ENCODE measurements around the gene HIBADH. TPM values are rescaled to one million over a fixed set of nuclear protein-coding genes. Genes with fewer than 3 reads are reported as not detected.
"Not testable (repeated sequence)": the region's sequence is repeated elsewhere in the genome, so short reads cannot be mapped to it uniquely, and the experiment has no call there.

Gene HIBADH
- total RNA-seq, 2 experiments from 2014 or later: 21.9 to 22.6 TPM

DNA sequence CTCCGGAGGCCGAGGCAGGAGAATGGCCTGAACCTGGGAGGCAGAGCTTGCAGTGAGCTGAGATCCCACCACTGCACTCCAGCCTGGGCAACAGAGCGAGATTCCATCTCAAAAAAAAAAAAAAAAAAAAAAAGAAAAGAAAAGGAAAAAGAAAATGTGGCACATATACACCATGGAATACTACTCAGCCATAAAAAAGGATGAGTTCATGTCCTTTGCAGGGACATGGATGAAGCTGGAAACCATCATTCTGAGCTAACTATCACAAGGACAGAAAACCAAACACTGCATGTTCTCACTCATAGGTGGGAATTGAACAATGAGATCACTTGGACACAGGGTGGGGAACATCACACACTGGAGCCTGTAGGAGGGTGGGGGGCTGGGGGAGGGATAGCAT, 11.4 kb upstream of the HIBADH start:
- H3K27me3 Mint-ChIP-seq, CTCF ChIA-PET, H3K9me3 Mint-ChIP-seq: not testable (repeated sequence)

DNA sequence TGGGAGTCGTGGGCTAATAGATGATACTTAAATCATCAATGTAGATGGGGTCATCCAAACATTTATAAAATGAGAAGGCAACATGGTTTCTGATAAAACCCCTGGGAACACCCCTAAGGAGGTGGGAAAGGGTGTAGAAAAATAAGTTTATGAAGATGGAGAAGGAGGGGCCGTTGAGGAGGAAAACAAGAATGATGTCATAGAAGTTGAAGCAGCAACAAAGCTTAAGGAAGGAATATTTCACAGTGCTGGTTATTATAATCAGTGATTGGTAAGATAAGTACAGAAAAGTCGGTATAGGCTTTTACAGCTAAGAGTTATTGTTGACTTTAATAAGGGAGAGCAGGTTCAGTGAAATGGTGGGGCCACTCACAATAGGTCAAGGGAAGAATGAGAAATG, 9.0 kb upstream of the HIBADH start:
- Mint-ChIP-seq H3K27me3 (no peaks in the 10 kb centered on the region), H3K27ac (no peak overlapping the region), H3K36me3 (no peaks in the 10 kb centered on the region), H3K4me1 (ENCODE audit: low read depth) (no peaks in the 10 kb centered on the region), H3K9me3 (no peaks in the 10 kb centered on the region), H3K4me3 (no peak overlapping the region)
- intact Hi-C loops (cut with micrococcal nuclease): no loop called here
- ChIA-PET CTCF (no interaction called here), POLR2A (no interaction called here)
- DNase-seq: no peak

More for the DNA sequence above, 11.4 kb upstream of the HIBADH start:
- intact Hi-C loops (cut with micrococcal nuclease); H3K27ac Mint-ChIP-seq; H3K4me1 Mint-ChIP-seq (ENCODE audit: low read depth); DNase-seq; H3K36me3 Mint-ChIP-seq; H3K4me3 Mint-ChIP-seq; POLR2A ChIA-PET: not testable (repeated sequence)

DNA sequence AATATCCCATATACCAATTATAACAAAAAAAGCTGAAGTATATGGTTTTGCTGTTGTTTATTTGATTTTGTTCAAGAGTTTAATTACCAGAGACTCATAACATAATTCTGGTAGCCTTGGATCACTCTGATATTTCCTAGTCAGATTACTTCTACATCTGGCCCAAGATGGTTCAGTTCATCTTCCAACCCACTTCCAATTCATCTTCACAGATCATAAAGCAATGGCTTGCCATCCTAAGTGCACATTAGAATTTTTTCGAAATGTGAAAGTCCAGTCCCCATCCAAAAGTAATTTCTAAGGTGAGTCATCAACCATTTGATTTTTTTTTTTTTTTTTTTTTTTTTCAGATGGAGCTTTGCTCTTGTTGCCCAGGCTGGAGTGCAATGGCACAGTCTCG, 8.0 kb upstream of the HIBADH start:
- CTCF ChIA-PET: no interaction called here
- H3K36me3 Mint-ChIP-seq: no peaks in the 10 kb centered on the region

DNA sequence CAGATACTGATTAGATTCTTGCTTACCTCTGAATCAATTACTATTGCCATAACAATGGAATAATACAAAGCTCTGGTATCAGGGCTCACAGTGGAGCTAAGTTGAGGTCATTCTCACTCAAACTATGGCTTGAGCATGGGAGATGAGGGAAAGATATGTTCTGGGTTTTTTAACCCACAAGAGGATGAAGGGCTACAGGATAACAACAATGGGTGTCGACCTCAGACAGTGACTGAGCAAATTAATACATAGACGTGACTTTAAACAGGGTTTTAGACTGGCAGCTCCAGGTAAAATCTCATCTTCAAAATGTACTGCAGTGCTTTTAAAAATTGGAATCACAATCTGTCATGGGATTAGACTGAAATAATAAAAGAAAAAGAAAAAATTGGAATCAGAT, 7.5 kb upstream of the HIBADH start:
- no peaks in the 10 kb centered on the region for H3K27me3 Mint-ChIP-seq
- H3K27ac Mint-ChIP-seq: no peak overlapping the region
- ChIA-PET CTCF (no interaction called here), POLR2A (no interaction called here)
- DNase-seq: no peak
- H3K9me3 Mint-ChIP-seq: no peaks in the 10 kb centered on the region
- intact Hi-C loops (cut with micrococcal nuclease): no loop called here
- H3K4me3 Mint-ChIP-seq: no peak overlapping the region
- H3K4me1 Mint-ChIP-seq (ENCODE audit: low read depth): no peaks in the 10 kb centered on the region
- H3K36me3 Mint-ChIP-seq: no peaks in the 10 kb centered on the region

More for the DNA sequence above, 8.0 kb upstream of the HIBADH start:
- Mint-ChIP-seq H3K4me1 (ENCODE audit: low read depth) (no peaks in the 10 kb centered on the region), H3K27ac (no peak overlapping the region), H3K4me3 (no peak overlapping the region), H3K27me3 (no peaks in the 10 kb centered on the region), H3K9me3 (no peaks in the 10 kb centered on the region)
- intact Hi-C loops (cut with micrococcal nuclease): no loop called here
- no peak for DNase-seq
- POLR2A ChIA-PET: no interaction called here

DNA sequence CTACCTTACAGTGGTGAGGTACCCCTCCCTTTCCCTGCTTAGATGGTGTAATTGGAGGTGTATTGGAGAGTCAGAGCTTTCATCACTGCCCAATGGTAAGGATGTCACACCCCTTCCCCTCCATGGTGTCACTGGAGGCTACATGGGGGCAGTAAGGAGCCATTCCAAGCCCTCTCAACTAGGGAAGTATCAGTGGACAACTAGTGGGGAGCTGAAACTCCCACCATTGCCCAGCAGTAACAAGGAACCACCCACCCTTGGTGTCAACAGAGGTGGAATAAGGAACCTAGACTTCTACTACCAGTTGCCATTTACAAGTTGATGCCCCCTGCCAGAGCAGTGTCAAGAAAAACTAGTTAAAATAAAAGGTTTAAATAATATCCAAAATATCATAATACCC, 2.8 kb upstream of the HIBADH start:
- Mint-ChIP-seq H3K27ac (no peak overlapping the region), H3K27me3 (no peaks in the 10 kb centered on the region), H3K36me3 (no peaks in the 10 kb centered on the region), H3K9me3 (no peaks in the 10 kb centered on the region), H3K4me1 (ENCODE audit: low read depth) (peaks cover 14% of the 10 kb centered on the region), H3K4me3 (no peak overlapping the region)
- ChIA-PET CTCF (interaction anchor here (1.5 kb wide), 1 partner anchor 61 kb away, joined by 3 read pairs; no protein-coding TSS in a partner anchor), POLR2A (no interaction called here)
- intact Hi-C loops (cut with micrococcal nuclease): no loop called here
- DNase-seq: no peak

DNA sequence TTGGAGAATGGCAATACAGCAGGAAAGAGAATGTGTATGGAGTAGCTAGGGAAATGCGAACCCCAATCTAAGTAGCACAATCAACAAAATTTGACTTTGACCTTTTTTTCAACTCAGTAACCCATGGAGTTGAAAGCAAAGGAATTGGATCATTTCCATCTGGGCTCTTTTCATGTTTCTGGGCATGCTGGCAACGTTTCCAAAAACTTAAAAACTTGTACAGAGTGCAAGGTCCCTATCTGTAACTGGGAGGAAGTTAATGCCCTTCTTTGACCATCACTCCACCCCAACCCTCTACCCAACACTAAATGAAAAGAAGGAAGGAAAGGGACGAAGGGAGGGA, 1.3 kb upstream of the HIBADH start:
- Mint-ChIP-seq H3K4me1 (ENCODE audit: low read depth) (peaks cover 14% of the 10 kb centered on the region), H3K27ac (no peak overlapping the region), H3K9me3 (no peaks in the 10 kb centered on the region), H3K36me3 (no peaks in the 10 kb centered on the region), H3K27me3 (no peaks in the 10 kb centered on the region), H3K4me3 (peak overlapping the region; percentile 18)
- ChIA-PET CTCF (no interaction called here), POLR2A (no interaction called here)
- no peak for DNase-seq
- intact Hi-C loops (cut with micrococcal nuclease): loop anchor here (1.0 to 2.0 kb wide), 4 partner anchors 76 to 1801 kb away; partner anchors contain the start of gene TAX1BP1

DNA sequence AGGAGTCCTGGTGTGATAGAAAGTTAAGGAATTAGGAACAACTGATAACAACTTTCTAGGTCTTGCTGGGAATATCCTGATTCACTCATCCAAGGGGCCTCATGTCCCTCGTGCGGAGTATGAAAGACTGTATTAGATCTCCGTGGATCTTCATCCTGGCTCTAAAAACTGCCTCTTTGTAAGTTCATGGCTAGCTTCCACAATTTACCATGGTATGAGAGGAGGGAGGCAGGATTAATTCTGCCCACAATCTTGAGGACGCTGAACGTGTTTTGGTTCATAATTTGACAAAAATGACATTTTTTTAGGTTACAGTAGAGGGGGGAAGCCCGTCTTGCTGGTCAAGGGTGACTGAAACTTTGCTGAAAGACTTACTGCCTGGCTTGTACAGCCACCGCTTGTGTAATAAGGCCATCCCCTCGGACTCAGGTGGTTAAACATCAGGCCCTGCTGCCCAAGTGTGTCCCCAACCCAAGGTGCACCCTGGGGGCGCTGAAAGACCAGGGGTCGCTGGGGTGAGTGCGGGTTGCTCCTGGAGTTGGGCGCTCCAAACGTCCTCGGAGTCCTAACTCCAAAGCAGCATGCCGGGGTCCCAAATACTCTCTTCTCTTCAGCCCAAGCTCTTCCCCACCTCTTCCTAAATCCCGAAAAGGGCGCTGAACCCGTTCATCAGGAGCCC, 733 bp downstream of the HIBADH start:
- Mint-ChIP-seq H3K27ac (peak overlapping the region; percentile 45), H3K4me1 (ENCODE audit: low read depth) (peaks cover 14% of the 10 kb centered on the region), H3K9me3 (no peaks in the 10 kb centered on the region), H3K36me3 (no peaks in the 10 kb centered on the region), H3K27me3 (no peaks in the 10 kb centered on the region), H3K4me3 (peak overlapping the region; percentile 76)
- intact Hi-C loops (cut with micrococcal nuclease): loop anchor here (1.0 to 2.0 kb wide), 2 partner anchors 122 to 1799 kb away; no protein-coding TSS in a partner anchor
- DNase-seq: peak; percentile 41
- ChIA-PET CTCF (interaction anchor here (0.7 to 1.6 kb wide), 5 partner anchors 19 to 452 kb away, joined by 3 to 5 read pairs (median 4); no protein-coding TSS in a partner anchor), POLR2A (interaction anchor here (1.3 to 1.9 kb wide), 2 partner anchors 56 to 78 kb away, joined by 3 to 29 read pairs; partner anchors contain the start of gene TAX1BP1)

DNA sequence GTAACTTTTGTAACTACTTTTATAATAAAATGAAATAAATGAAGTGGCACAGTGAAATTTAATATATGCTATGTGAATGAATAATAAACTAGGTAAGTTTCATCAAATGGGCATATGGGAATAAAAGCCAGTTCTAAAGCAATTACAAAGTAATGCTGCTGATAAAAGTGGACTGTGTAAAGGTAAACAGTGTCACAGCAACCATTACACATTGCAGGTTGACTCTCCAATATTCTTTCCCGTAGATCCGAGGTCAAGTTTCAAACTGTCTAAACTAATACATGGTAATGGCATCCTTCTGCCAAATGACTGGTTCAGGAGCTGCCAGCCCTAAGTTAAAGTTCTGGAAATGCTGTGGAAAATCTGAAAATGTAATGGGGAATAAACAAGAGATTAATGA, 6.0 kb downstream of the HIBADH start:
- ChIA-PET CTCF (no interaction called here), POLR2A (no interaction called here)
- Mint-ChIP-seq H3K9me3 (no peaks in the 10 kb centered on the region), H3K36me3 (peaks cover 4% of the 10 kb centered on the region), H3K27me3 (no peaks in the 10 kb centered on the region), H3K4me1 (ENCODE audit: low read depth) (peaks cover 6% of the 10 kb centered on the region), H3K27ac (no peak overlapping the region), H3K4me3 (no peak overlapping the region)
- intact Hi-C loops (cut with micrococcal nuclease): no loop called here
- DNase-seq: no peak

DNA sequence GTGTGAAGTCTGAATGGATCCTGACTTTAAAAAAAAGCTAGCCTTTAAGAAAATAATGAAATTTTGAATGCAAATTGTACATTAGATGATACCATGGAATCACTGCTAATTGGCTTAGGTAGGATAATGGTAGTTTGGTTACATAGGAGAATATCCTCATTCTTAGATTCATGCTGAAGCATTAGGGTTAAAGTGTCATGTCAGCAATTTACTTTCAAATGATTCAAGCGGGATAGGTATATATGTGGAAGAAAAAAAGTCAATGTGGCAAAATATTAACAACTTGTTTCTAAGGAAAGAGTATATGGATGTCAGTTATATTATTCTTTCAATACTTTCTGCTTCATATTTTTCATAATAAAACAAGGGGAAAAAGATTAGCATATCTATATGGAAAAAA, 7.5 kb downstream of the HIBADH start:
- H3K4me3 Mint-ChIP-seq: no peak overlapping the region
- H3K4me1 Mint-ChIP-seq (ENCODE audit: low read depth): no peaks in the 10 kb centered on the region
- no peak overlapping the region for H3K27ac Mint-ChIP-seq
- CTCF ChIA-PET: no interaction called here
- POLR2A ChIA-PET: no interaction called here
- H3K9me3 Mint-ChIP-seq: no peaks in the 10 kb centered on the region
- H3K27me3 Mint-ChIP-seq: no peaks in the 10 kb centered on the region
- intact Hi-C loops (cut with micrococcal nuclease): no loop called here
- H3K36me3 Mint-ChIP-seq: peaks cover 4% of the 10 kb centered on the region
- DNase-seq: no peak

DNA sequence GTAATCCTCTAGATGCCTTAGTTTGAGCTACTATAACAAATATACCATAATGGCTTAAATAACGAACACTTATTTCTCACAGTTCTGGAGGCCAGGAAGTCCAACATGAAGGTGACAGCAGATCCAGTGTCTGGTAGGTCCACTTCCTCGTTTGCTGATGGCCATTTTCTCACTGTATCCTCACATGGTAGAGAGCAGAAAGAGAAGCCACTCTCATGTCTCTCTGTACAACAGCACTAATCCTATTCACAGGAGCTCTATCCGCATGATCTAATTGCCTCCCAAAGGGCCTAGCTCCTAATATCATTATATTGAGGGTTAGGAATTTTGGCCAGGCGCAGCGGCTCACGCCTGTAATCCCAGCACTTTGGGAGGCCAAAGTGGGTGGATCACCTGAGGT, 10.2 kb downstream of the HIBADH start:
- POLR2A ChIA-PET: no interaction called here

DNA sequence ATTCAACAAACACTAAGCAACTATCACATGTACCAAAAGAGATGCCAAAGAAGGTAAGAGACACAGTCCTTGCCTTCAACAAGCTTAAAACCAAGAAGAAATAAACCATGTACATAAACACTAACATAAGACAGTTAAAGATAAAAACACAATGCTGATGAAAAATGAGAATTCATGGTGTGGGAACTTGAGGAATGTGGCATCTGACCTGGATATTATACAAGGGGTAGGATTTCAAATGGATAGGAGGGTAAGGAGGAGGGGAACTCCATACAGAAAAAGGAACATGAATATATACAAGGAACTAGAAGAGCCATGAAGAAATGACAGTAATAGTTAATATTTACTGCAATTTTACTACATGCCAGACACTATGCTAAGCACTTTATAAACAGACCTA, 11.0 kb downstream of the HIBADH start:
- ChIA-PET POLR2A (no interaction called here), CTCF (no interaction called here)
- intact Hi-C loops (cut with micrococcal nuclease): no loop called here

More for the DNA sequence above, 10.2 kb downstream of the HIBADH start:
- H3K27ac Mint-ChIP-seq: no peak overlapping the region
- intact Hi-C loops (cut with micrococcal nuclease): no loop called here
- CTCF ChIA-PET: no interaction called here
- H3K4me1 Mint-ChIP-seq (ENCODE audit: low read depth): no peaks in the 10 kb centered on the region
- DNase-seq: no peak
- H3K4me3 Mint-ChIP-seq: no peak overlapping the region
- no peaks in the 10 kb centered on the region for H3K9me3 Mint-ChIP-seq
- H3K36me3 Mint-ChIP-seq: peaks cover 17% of the 10 kb centered on the region
- no peaks in the 10 kb centered on the region for H3K27me3 Mint-ChIP-seq

DNA sequence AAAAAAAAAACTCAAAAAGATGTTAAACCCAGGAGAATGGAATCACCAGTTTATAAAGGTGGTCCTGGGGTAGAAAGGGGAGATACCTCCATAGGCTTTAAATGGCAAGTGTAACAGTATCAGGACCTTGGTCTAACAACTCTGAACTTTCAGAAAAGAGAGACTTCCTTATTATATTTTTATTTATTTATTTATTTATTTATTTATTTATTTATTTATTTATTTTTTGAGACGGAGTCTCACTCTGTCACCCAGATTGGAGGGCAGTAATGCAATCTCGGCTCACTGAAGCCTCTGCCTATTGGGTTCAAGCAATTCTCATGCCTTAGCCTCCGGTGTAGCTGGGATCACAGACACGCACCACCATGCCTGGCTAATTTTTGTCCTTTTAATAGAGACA, 12.4 kb downstream of the HIBADH start:
- intact Hi-C loops (cut with micrococcal nuclease): no loop called here
- CTCF ChIA-PET: interaction anchor here (0.7 kb wide), 1 partner anchor 1150 kb away, joined by 6 read pairs; no protein-coding TSS in a partner anchor
- H3K9me3 Mint-ChIP-seq: no peaks in the 10 kb centered on the region

More for the DNA sequence above, 11.0 kb downstream of the HIBADH start:
- no peak for DNase-seq
- Mint-ChIP-seq H3K36me3 (peaks cover 21% of the 10 kb centered on the region), H3K4me3 (no peak overlapping the region), H3K27me3 (no peaks in the 10 kb centered on the region), H3K4me1 (ENCODE audit: low read depth) (no peaks in the 10 kb centered on the region), H3K9me3 (no peaks in the 10 kb centered on the region), H3K27ac (no peak overlapping the region)

DNA sequence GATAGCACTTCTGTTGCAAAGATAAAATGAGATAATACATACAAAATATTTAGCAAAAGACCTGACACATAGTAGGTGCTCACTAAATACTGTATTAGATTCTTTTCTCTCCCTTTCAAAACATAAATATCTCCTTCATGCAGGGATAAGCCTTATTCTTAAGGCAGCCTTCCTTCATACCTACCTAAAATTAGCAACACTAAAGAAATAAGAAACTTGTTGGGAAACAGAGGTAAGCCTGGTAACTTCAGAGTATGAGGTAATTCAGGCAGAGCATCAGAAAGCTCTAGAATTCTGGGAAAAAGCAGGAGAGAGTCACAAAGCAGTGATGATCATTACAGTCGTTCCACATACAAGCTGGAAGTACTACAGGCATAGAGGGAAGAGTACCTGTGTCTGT, 15.2 kb downstream of the HIBADH start:
- intact Hi-C loops (cut with micrococcal nuclease): no loop called here
- ChIA-PET CTCF (no interaction called here), POLR2A (no interaction called here)
- H3K4me1 Mint-ChIP-seq (ENCODE audit: low read depth): peaks cover 5% of the 10 kb centered on the region
- H3K9me3 Mint-ChIP-seq: no peaks in the 10 kb centered on the region
- no peak overlapping the region for H3K4me3 Mint-ChIP-seq
- no peaks in the 10 kb centered on the region for H3K27me3 Mint-ChIP-seq
- no peak overlapping the region for H3K27ac Mint-ChIP-seq
- no peak for DNase-seq
- peaks cover 26% of the 10 kb centered on the region for H3K36me3 Mint-ChIP-seq

More for the DNA sequence above, 12.4 kb downstream of the HIBADH start:
- peaks cover 5% of the 10 kb centered on the region for H3K4me1 Mint-ChIP-seq (ENCODE audit: low read depth)
- no peak overlapping the region for H3K4me3 Mint-ChIP-seq
- POLR2A ChIA-PET: interaction anchor here (0.7 kb wide), 1 partner anchor 95 kb away, joined by 3 read pairs; no protein-coding TSS in a partner anchor
- H3K27ac Mint-ChIP-seq: no peak overlapping the region
- no peaks in the 10 kb centered on the region for H3K27me3 Mint-ChIP-seq
- peaks cover 24% of the 10 kb centered on the region for H3K36me3 Mint-ChIP-seq
- no peak for DNase-seq
